WI38 (cell line): ENCODE data around the gene IRAG1.
A peak's percentile ranks its signal among the peaks of the same experiment; 100 is the strongest.

Source experiments
- H3K4me3 ChIP-seq: 2 replicates; pipeline ENCODE4 v1.5.1; 2011; ENCODE audit warnings: low read depth, mild to moderate bottlenecking, control low read depth, low read length
- CTCF ChIP-seq: IDR thresholded peaks from 2 replicates; pipeline ENCODE4 v1.5.1; 2012; ENCODE audit warnings: low read depth, mild to moderate bottlenecking, control low read depth, low read length

Gene IRAG1

GRCh38 chr11:10655943-10656576 is 37.5 kb downstream of the IRAG1 start:
- H3K4me3 ChIP-seq: no peak overlapping the region
- no peak for TF ChIP-seq CTCF

- no peak overlapping the region for H3K4me3 ChIP-seq
- no peak for TF ChIP-seq CTCF
These were observed 38.3 kb downstream of the IRAG1 start for GRCh38 chr11:10655227-10655626.

- TF ChIP-seq CTCF: no peak
- H3K4me3 ChIP-seq: no peak overlapping the region
These were observed 38.8 kb downstream of the IRAG1 start for GRCh38 chr11:10654811-10655150.

- H3K4me3 ChIP-seq: no peak overlapping the region
- TF ChIP-seq CTCF: peak; percentile 42; the same call in 1 of the 2 replicates
These were observed 39.4 kb downstream of the IRAG1 start for GRCh38 chr11:10653946-10654810.

GRCh38 chr11:10653261-10653660 is 40.3 kb downstream of the IRAG1 start:
- no peak overlapping the region for H3K4me3 ChIP-seq

GRCh38 chr11:10651656-10652361 is 41.7 kb downstream of the IRAG1 start:
- H3K4me3 ChIP-seq: no peak overlapping the region
- no peak for TF ChIP-seq CTCF

More at GRCh38 chr11:10653261-10653660, 40.3 kb downstream of the IRAG1 start:
- no peak for TF ChIP-seq CTCF

GRCh38 chr11:10650630-10651029 is 42.9 kb downstream of the IRAG1 start:
- TF ChIP-seq CTCF: no peak
- no peak overlapping the region for H3K4me3 ChIP-seq
